Lung (tissue), 12 donors: ENCODE measurements around the gene ZNF678. TPM values are rescaled to one million over a fixed set of nuclear protein-coding genes. Genes with fewer than 3 reads are reported as not detected.
"Not testable (repeated sequence)": the region's sequence is repeated elsewhere in the genome, so short reads cannot be mapped to it uniquely, and the experiment has no call there.

Experiments used
- ATAC-seq: fragments of 200-7000 bp; cut with Tn5 transposase; one replicate; pipeline ENCODE4 v1.9.1; 2020; ENCODE audit warnings: moderate number of reproducible peaks; ENCODE audit not compliant: insufficient read depth, low FRiP score
- DNase-seq, 3 donors: peaks; one replicate each; pipeline ENCODE4 v3.0.0-alpha.2; 2013 to 2017
- H3K27ac ChIP-seq, 2 donors: one replicate each; pipeline ENCODE4 v1.5.1; 2013; ENCODE audit warnings: mild to moderate bottlenecking in 2 of 2, moderate library complexity in 2 of 2, control low read depth in 1 of 2, inconsistent platforms in 1 of 2, low read depth in 1 of 2, low read length in 1 of 2
- H3K27me3 ChIP-seq, 3 donors: one replicate each; pipeline ENCODE4 v1.5.1; 2013; ENCODE audit warnings: low read length in 2 of 3; ENCODE audit not compliant: control insufficient read depth in 3 of 3, insufficient read depth in 3 of 3
- H3K36me3 ChIP-seq, 4 donors: one replicate each; pipeline ENCODE4 v1.5.1; 2013; ENCODE audit warnings: low read length in 4 of 4, mild to moderate bottlenecking in 1 of 4, moderate library complexity in 1 of 4; ENCODE audit not compliant: control insufficient read depth in 4 of 4, insufficient read depth in 4 of 4
- H3K4me1 ChIP-seq, 5 donors: one replicate each; pipeline ENCODE4 v1.5.1; 2013; ENCODE audit warnings: low read length in 5 of 5, mild to moderate bottlenecking in 2 of 5, moderate library complexity in 1 of 5; ENCODE audit not compliant: control insufficient read depth in 5 of 5, insufficient read depth in 5 of 5
- H3K4me3 ChIP-seq: one replicate; pipeline ENCODE4 v1.5.1; 2013; ENCODE audit warnings: mild to moderate bottlenecking, control low read depth, moderate library complexity
- H3K9ac ChIP-seq, 2 donors: one replicate each; pipeline ENCODE4 v1.5.1; 2013; ENCODE audit warnings: low read length in 2 of 2, control low read depth in 1 of 2; ENCODE audit not compliant: insufficient read depth in 1 of 2
- H3K9me3 ChIP-seq, 4 donors: one replicate each; pipeline ENCODE4 v1.5.1; 2013; ENCODE audit warnings: low read length in 3 of 4, mild to moderate bottlenecking in 1 of 4, moderate library complexity in 1 of 4; ENCODE audit not compliant: control insufficient read depth in 4 of 4, insufficient read depth in 3 of 4
- WGBS, 2 donors: extraction: QIAGEN DNeasy Blood & Tissue Kit; methylation state at CpG; one replicate each; pipeline ENCODE4 v1.1.7; 2013; 5-methylcytosine and 5-hydroxymethylcytosine counted together
- polyA plus RNA-seq, 2 donors: library from polyadenylated mRNA; stranded (reverse); fragments of 200-250 nt; gene quantifications; one replicate each; pipeline ENCODE4 v1.2.1, GENCODE V29; 2013
- total RNA-seq, 2 donors: library from RNA; depleted of rRNA in 1 of 2; stranded (reverse); fragments of >200 nt in 1 of 2; gene quantifications; one replicate each; pipeline ENCODE4 v1.2.1, GENCODE V29; 2014 to 2021
- TF ChIP-seq, protein P1 (sequence below): IDR thresholded peaks from 2 replicates; pipeline ENCODE4 v1.5.1; 2012; ENCODE audit warnings: mild to moderate bottlenecking; ENCODE audit errors: control extremely low read depth, extremely low read depth
- donor health status: control.
- donor health status: control.
- donor health status: Bipolar disorder and iron deficiency.
- donor health status: healthy.
- donor health status: DM: yes; HTN: yes; CAD: no.

Gene ZNF678
- total and polyA plus RNA-seq, 4 donors: 1.8 to 50.7 (median 4.7) TPM

DNA sequence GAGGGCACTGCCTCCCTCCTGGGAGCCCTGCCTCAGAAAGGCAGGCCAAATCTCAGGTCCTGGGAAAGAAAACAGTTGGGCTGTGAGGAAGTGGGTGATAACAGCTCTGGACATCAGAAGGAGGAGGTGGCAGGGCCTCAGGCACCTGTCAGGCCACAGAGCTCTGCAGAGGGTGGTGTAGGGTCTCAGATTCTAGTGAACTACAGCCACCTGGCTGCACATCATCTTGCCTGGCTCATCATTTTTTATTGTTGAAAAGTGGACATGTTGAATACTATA lies 15.3 kb upstream of the ZNF678 start:
- no peak for ATAC-seq
- no peak overlapping the region for H3K9ac ChIP-seq
- no peaks in the 10 kb centered on the region for H3K27me3 ChIP-seq
- H3K4me3 ChIP-seq: no peak overlapping the region
- H3K9me3 ChIP-seq: peaks cover 0 to 3% (median 1%) of the 10 kb centered on the region in 4 donors
- TF ChIP-seq, protein P1, sequence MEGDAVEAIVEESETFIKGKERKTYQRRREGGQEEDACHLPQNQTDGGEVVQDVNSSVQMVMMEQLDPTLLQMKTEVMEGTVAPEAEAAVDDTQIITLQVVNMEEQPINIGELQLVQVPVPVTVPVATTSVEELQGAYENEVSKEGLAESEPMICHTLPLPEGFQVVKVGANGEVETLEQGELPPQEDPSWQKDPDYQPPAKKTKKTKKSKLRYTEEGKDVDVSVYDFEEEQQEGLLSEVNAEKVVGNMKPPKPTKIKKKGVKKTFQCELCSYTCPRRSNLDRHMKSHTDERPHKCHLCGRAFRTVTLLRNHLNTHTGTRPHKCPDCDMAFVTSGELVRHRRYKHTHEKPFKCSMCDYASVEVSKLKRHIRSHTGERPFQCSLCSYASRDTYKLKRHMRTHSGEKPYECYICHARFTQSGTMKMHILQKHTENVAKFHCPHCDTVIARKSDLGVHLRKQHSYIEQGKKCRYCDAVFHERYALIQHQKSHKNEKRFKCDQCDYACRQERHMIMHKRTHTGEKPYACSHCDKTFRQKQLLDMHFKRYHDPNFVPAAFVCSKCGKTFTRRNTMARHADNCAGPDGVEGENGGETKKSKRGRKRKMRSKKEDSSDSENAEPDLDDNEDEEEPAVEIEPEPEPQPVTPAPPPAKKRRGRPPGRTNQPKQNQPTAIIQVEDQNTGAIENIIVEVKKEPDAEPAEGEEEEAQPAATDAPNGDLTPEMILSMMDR: no peak
- no peak overlapping the region for H3K27ac ChIP-seq
- peaks cover 0 to 11% (median 3%) of the 10 kb centered on the region in 5 donors for H3K4me1 ChIP-seq
- no peaks in the 10 kb centered on the region for H3K36me3 ChIP-seq
- no peak for DNase-seq

DNA sequence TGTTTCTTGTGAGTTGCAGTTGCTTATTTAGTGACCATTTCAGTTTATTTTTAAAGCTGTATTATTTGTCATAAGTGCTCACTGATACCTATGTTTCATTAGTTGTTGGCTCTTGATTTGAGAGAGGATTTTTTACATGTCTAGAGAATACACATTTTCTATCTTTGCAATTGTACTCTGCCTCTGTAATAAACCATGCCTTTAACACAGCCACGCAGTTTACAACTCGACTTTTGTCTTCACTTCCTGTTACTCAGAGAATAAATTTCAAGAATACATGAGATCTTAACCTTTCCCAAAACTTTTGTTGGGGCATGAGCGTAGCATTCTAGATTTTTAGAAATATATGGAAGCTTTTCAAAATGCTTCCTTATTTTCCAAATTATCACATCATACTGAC lies 14.9 kb upstream of the ZNF678 start:
- DNase-seq (no peak), ATAC-seq (no peak)
- Histone ChIP-seq H3K36me3 (no peaks in the 10 kb centered on the region), H3K9ac (no peak overlapping the region), H3K9me3 (peaks cover 0 to 3% (median 1%) of the 10 kb centered on the region in 4 donors), H3K27me3 (no peaks in the 10 kb centered on the region), H3K27ac (no peak overlapping the region), H3K4me1 (peaks cover 0 to 7% (median 0%) of the 10 kb centered on the region in 5 donors), H3K4me3 (no peak overlapping the region)
- WGBS, 2 donors: 54 to 72% methylated on average over 3 of the region's 3 CpGs
- TF ChIP-seq, protein P1: no peak

DNA sequence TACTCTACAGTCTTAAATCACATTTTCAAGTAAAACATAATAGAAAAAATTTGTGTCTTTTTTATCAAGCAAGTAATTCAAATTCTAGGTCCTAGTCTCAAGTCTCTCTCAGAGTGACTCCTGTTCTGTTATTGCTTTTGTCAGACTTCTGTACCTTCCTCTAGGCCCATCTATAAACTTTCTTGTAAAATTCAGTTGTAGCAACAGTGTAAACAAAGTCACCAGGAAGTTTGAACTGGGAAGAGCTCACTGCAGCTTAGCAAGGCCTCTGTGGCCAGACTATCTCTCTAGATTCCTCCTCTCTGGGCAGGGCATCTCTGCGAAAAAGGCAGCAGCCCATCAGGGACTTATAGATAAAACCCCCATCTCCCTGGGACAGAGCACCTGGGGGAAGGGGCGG lies 13.5 kb upstream of the ZNF678 start:
- Histone ChIP-seq H3K27me3 (no peaks in the 10 kb centered on the region), H3K9me3 (peaks cover 0 to 3% (median 1%) of the 10 kb centered on the region in 4 donors), H3K36me3 (no peaks in the 10 kb centered on the region), H3K27ac (no peak overlapping the region), H3K4me1 (peaks cover 0 to 7% (median 0%) of the 10 kb centered on the region in 5 donors), H3K4me3 (no peak overlapping the region), H3K9ac (no peak overlapping the region)
- ATAC-seq (no peak), DNase-seq (no peak)
- TF ChIP-seq, protein P1: no peak
- 85 to 86% methylated on average over 2 of the region's 2 CpGs for WGBS, 2 donors

DNA sequence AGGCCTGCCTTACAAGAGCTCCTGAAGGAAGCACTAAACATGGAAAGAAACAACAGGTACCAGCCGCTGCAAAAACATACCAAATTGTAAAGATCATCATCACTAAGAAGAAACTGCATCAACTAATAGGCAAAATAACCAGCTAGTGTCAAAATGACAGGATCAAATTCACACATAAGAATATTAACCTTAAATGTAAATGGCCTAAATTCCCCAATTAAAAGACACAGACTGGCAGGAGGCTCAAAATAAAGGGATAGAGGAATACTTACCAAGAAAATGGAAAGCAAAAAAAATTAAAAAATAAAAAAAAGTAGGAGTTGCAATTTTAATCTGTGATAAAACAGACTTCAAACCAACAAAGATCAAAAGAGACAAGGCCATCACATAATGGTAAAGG lies 11.5 kb upstream of the ZNF678 start:
- H3K4me3 ChIP-seq, H3K9me3 ChIP-seq, H3K9ac ChIP-seq, H3K36me3 ChIP-seq, DNase-seq, H3K27ac ChIP-seq, H3K4me1 ChIP-seq, ATAC-seq, H3K27me3 ChIP-seq: not testable (repeated sequence)
- WGBS, 2 donors: 83 to 96% methylated on average over 1 of the region's 1 CpG
